Measurements from ENCODE around the gene PSMB11.

DNA sequence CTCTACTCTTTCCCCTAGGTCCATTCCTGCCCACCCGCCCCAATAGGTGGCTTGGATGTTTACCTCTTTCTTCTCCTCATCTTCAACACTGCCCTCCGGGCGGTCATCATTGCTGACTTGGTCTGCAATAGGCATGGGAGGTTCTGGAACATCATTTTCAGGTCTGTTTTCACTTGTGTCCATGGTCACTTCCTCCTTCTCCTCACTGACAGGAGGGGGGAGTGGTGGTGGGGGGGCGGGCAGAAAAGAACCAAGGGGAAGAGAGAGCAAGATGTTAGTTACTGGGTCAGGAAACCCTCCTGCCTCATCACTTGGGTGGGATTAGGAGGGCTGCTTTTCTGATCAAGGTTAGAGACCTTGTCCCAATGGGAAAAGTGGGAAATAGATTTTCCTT lies 27.4 kb downstream of the PSMB11 start:
- TF ChIP-seq POLR2AphosphoS5 (IDR thresholded peaks at IDR 0.05; ENCODE audit: low read depth, low read length), result no peak
- no peak for TF ChIP-seq POLR2A (IDR thresholded peaks at IDR 0.05; ENCODE audit: low read depth, low read length)
- no peak for TF ChIP-seq TAF1 (IDR thresholded peaks at IDR 0.05; ENCODE audit: borderline replicate concordance, low read depth, low read length)

Measured in GM12892 (cell line).